Mucosa of descending colon (tissue), 3 donors: Measurements from ENCODE around the gene ERAL1. TPM values are rescaled to one million over a fixed set of nuclear protein-coding genes. Genes with fewer than 3 reads are reported as not detected.

Source experiments
- ATAC-seq: fragments of 200-7000 bp; cut with Tn5 transposase; one replicate; pipeline ENCODE4 v1.9.1; 2020; ENCODE audit warnings: mild to moderate bottlenecking, moderate library complexity
- DNase-seq, 3 donors: peaks; one replicate each; pipeline ENCODE4 v3.0.0-alpha.2; 2020
- H3K36me3 ChIP-seq: fragments of 200-600 bp; one replicate; pipeline ENCODE4 v1.8.0; 2021; ENCODE audit warnings: low read depth, mild to moderate bottlenecking
- H3K4me1 ChIP-seq: fragments of 200-600 bp; one replicate; pipeline ENCODE4 v1.8.0; 2021; ENCODE audit warnings: low read depth, mild to moderate bottlenecking
- H3K4me3 ChIP-seq: fragments of 200-600 bp; one replicate; pipeline ENCODE4 v1.8.0; 2021; ENCODE audit warnings: mild to moderate bottlenecking
- H3K9me3 ChIP-seq: fragments of 200-600 bp; one replicate; pipeline ENCODE4 v1.8.0; 2021; ENCODE audit warnings: mild to moderate bottlenecking
- CTCF ChIP-seq: fragments of 200-600 bp; IDR thresholded peaks from one replicate; pipeline ENCODE4 v1.8.0; 2022; ENCODE audit warnings: antibody characterized with exemption, mild to moderate bottlenecking
- intact Hi-C, 2 donors: fragments of 100-400 bp; cut with DNase I in 1 of 2; cut with micrococcal nuclease in 1 of 2; formaldehyde crosslinking; loops; one replicate each; pipeline versions ENCODE4 v1.11.0 to v1.11.1; 2022; cut with DNase I, micrococcal nuclease
- long read RNA-seq, 2 donors: library from polyadenylated mRNA; unstranded; transcript quantifications; one replicate each; pipeline ENCODE4 v2.0.0, GENCODE V29; 2019 to 2021
- total RNA-seq, 3 donors: library from RNA; stranded (reverse); fragmentation: NEBNext Ultra II Directional in 2 of 3; extraction: Animal tissue kit (Norgen Biotek cat#: 25700) in 2 of 3; gene quantifications; one replicate each; pipeline versions ENCODE4 v1.2.1 to v1.2.4, GENCODE V29; 2021 to 2023
- donor health status: DM: no; HTN: no; CAD: no; lungs with moderate emphysema.
- donor health status: DM: no; HTN: no; CAD: no.
- donor health status: DM: no; HTN: yes; CAD: no.

Gene ERAL1
- total RNA-seq = 10 to 100 TPM; 28.6 to 38.7 (median 35.9) TPM
- long read RNA-seq, donor 1, transcript ERAL1-201 (10 exons, 1,925 nt) = major isoform, 47 of 51 reads
- long read RNA-seq, donor 1, partial matches to known transcripts = 0 of 51 reads
- long read RNA-seq, donor 1, other reads (novel, unspliced or antisense) = 3 of 51 reads
- long read RNA-seq, donor 2, transcript ERAL1-201 (10 exons, 1,925 nt) = major isoform, 27 of 32 reads
- long read RNA-seq, donor 2, partial matches to known transcripts = 2 of 32 reads
- long read RNA-seq, donor 2, other reads (novel, unspliced or antisense) = 3 of 32 reads

GRCh38 chr17:28854457-28855335, at the start of gene ERAL1:
ERAL1 (plus strand) TSS chr17:28855016; CDS start chr17:28855035, 19 bp downstream.
- intact Hi-C loops = no loop called here

GRCh38 chr17:28807925-28808634, 46.7 kb upstream of the ERAL1 start:
- no peak for DNase-seq
- Histone ChIP-seq H3K4me1 (peaks cover 30% of the 10 kb centered on the region), H3K36me3 (no peaks in the 10 kb centered on the region), H3K9me3 (no peaks in the 10 kb centered on the region), H3K4me3 (no peak overlapping the region)
- intact Hi-C loops = no loop called here
- TF ChIP-seq CTCF = no peak
- ATAC-seq = no peak

More at GRCh38 chr17:28854457-28855335, at the start of gene ERAL1:
- DNase-seq (peak; percentile 87 to 90 (median 89)), ATAC-seq (peak; percentile 100)
- H3K9me3 ChIP-seq = no peaks in the 10 kb centered on the region
- H3K4me3 ChIP-seq = peak within 1 kb of the TSS; percentile 25
- no peaks in the 10 kb centered on the region for H3K4me1 ChIP-seq
- H3K36me3 ChIP-seq = no peaks in the 10 kb centered on the region
- TF ChIP-seq CTCF = no peak

- intact Hi-C loops = no loop called here
- Histone ChIP-seq H3K9me3 (no peaks in the 10 kb centered on the region), H3K4me3 (no peak overlapping the region), H3K4me1 (peaks cover 30% of the 10 kb centered on the region), H3K36me3 (no peaks in the 10 kb centered on the region)
- TF ChIP-seq CTCF = no peak
- no peak for DNase-seq
- ATAC-seq = no peak
Observed at GRCh38 chr17:28810437-28810836, 44.4 kb upstream of the ERAL1 start.

- ATAC-seq = peak; percentile 62
- Histone ChIP-seq H3K36me3 (no peaks in the 10 kb centered on the region), H3K4me3 (peak overlapping the region; percentile 63), H3K9me3 (no peaks in the 10 kb centered on the region), H3K4me1 (peaks cover 30% of the 10 kb centered on the region)
- intact Hi-C loops = no loop called here
- no peak for TF ChIP-seq CTCF
- peak in 1 of 3 donors; percentile 33 for DNase-seq
Observed at GRCh38 chr17:28811651-28812090, 43.1 kb upstream of the ERAL1 start.

- no peak for TF ChIP-seq CTCF
- Histone ChIP-seq H3K9me3 (no peaks in the 10 kb centered on the region), H3K4me3 (peak overlapping the region; percentile 63), H3K4me1 (peaks cover 29% of the 10 kb centered on the region), H3K36me3 (no peaks in the 10 kb centered on the region)
- ATAC-seq = peak; percentile 98
- intact Hi-C loops = no loop called here
- peak; percentile 97 to 99 (median 97) for DNase-seq
Observed at GRCh38 chr17:28812091-28812747, 42.6 kb upstream of the ERAL1 start.
